Measurements from ENCODE around the gene NUDT8. TPM values are rescaled to one million over a fixed set of nuclear protein-coding genes. Genes with fewer than 3 reads are reported as not detected.
A peak's percentile ranks its signal among the peaks of the same experiment; 100 is the strongest.

Gene NUDT8
- total and polyA plus RNA-seq, 9 of the 15 experiments (the other 6 are each of a cell fraction or from before 2014, with no cell fraction given), result 0.23 to 27.8 (median 5.0) TPM

DNA sequence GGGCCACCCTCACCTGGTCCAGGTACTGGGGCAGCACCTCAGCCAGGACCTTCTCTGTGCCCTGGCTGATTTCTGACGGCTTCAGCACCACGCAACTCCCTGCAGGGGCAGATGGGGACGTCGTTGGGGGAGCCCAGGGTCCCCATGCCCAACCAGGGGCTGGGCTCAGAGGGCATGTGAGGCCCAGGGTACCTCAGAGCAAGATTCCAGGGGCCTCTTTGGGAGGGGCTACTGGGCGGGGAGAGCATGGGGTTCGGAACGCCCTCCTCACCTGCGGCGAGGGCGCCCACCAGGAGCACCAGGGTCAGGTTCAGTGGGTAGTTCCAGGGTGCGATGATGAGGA lies 36.5 kb upstream of the NUDT8 start:
- Histone ChIP-seq H3K79me2 (ENCODE audit: control insufficient read depth, insufficient read depth, low read length) (no peaks in the 10 kb centered on the region), H3K4me2 (ENCODE audit: insufficient read depth, low read length) (no peak overlapping the region), H3K4me3 (no peak overlapping the region), H3K9ac (ENCODE audit: insufficient read depth in 1 of 2, low read depth in 2 of 2, low read length in 2 of 2) (no peak overlapping the region), H4K20me1 (replicated peaks; ENCODE audit: control insufficient read depth, insufficient read depth, low read length) (0 out of 2 replicates have a peak, but pooled peaks cover 9% of the 10 kb centered on the region), H3K4me1 (replicated peaks in 1 of 2; ENCODE audit: control insufficient read depth in 2 of 2, insufficient read depth in 2 of 2, low read length in 2 of 2) (peaks cover 0 to 30% of the 10 kb centered on the region in 2 experiments; a peak in 2 of 5 replicates), H3K27ac (ENCODE audit: extremely low read depth, low read depth, low read length) (no peak overlapping the region), H3K27me3 (ENCODE audit: control insufficient read depth in 2 of 2, insufficient read depth in 2 of 2, low read length in 2 of 2) (peaks cover 19 to 48% of the 10 kb centered on the region in 2 experiments; a peak in 4 of 5 replicates), H2AFZ (ENCODE audit: low read depth, low read length) (no peak overlapping the region), H3K36me3 (ENCODE audit: control insufficient read depth, insufficient read depth, low read length) (no peaks in the 10 kb centered on the region), H3K9me1 (ENCODE audit: control insufficient read depth, insufficient read depth, low read length) (no peaks in the 10 kb centered on the region), H3K9me3 (replicated peaks; ENCODE audit: control insufficient read depth, insufficient read depth, low read depth, low read length) (0 out of 2 replicates have a peak, but pooled peaks cover 1% of the 10 kb centered on the region)
- POLR2A ChIA-PET, result no interaction called here
- ATAC-seq, result no peak
- peak in 1 of 4 experiments; percentile 3 for DNase-seq (ENCODE audit: extremely low read depth in 1 of 4, low spot score in 3 of 4)
- intact Hi-C loops (cut with micrococcal nuclease) (no loop called here), in situ Hi-C loops (cut with MboI) (loop anchor here (10.0 kb wide), 1 partner anchor 129 kb away; no protein-coding TSS in a partner anchor)
- no peak for FAIRE-seq
- WGBS (ENCODE audit: insufficient coverage, low coverage, missing lambda C conversion rate), result 37% methylated on average over 10 of the region's 11 CpGs
- no TSS peak for BruUV-seq (replicated peaks)
- CTCF ChIA-PET (ENCODE audit: low intra/inter-chr PET ratio), result no interaction called here
- no peak for TF ChIP-seq HMG20B (CRISPR knock-in tag; IDR thresholded peaks at IDR 0.05)
- TF ChIP-seq ZNF197 (CRISPR knock-in tag; IDR thresholded peaks at IDR 0.05; ENCODE audit: low read depth), result no peak
- TF ChIP-seq, protein P1, sequence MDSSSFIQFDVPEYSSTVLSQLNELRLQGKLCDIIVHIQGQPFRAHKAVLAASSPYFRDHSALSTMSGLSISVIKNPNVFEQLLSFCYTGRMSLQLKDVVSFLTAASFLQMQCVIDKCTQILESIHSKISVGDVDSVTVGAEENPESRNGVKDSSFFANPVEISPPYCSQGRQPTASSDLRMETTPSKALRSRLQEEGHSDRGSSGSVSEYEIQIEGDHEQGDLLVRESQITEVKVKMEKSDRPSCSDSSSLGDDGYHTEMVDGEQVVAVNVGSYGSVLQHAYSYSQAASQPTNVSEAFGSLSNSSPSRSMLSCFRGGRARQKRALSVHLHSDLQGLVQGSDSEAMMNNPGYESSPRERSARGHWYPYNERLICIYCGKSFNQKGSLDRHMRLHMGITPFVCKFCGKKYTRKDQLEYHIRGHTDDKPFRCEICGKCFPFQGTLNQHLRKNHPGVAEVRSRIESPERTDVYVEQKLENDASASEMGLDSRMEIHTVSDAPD (CRISPR knock-in tag; IDR thresholded peaks at IDR 0.05), result no peak
- TF ChIP-seq, protein P2, sequence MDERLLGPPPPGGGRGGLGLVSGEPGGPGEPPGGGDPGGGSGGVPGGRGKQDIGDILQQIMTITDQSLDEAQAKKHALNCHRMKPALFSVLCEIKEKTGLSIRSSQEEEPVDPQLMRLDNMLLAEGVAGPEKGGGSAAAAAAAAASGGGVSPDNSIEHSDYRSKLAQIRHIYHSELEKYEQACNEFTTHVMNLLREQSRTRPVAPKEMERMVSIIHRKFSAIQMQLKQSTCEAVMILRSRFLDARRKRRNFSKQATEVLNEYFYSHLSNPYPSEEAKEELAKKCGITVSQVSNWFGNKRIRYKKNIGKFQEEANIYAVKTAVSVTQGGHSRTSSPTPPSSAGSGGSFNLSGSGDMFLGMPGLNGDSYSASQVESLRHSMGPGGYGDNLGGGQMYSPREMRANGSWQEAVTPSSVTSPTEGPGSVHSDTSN (CRISPR knock-in tag; IDR thresholded peaks at IDR 0.05; ENCODE audit: low read depth), result no peak
- TF ChIP-seq, protein P2 (tag; conservative IDR thresholded peaks at IDR 0.05; ENCODE audit: low read depth), result no peak
- TF ChIP-seq ZNF57 (CRISPR knock-in tag; IDR thresholded peaks at IDR 0.05), result no peak
- TF ChIP-seq SETDB1 (IDR thresholded peaks at IDR 0.05; ENCODE audit: low read length), result no peak
- TF ChIP-seq ZNF785 (CRISPR knock-in tag; IDR thresholded peaks at IDR 0.05), result no peak
- TF ChIP-seq, protein P3, sequence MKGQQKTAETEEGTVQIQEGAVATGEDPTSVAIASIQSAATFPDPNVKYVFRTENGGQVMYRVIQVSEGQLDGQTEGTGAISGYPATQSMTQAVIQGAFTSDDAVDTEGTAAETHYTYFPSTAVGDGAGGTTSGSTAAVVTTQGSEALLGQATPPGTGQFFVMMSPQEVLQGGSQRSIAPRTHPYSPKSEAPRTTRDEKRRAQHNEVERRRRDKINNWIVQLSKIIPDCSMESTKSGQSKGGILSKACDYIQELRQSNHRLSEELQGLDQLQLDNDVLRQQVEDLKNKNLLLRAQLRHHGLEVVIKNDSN (CRISPR knock-in tag; IDR thresholded peaks at IDR 0.05), result no peak
- TF ChIP-seq, protein P4, sequence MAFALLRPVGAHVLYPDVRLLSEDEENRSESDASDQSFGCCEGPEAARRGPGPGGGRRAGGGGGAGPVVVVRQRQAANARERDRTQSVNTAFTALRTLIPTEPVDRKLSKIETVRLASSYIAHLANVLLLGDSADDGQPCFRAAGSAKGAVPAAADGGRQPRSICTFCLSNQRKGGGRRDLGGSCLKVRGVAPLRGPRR (CRISPR knock-in tag; IDR thresholded peaks at IDR 0.05), result no peak
- TF ChIP-seq ZSCAN29 (IDR thresholded peaks at IDR 0.05), result no peak
- TF ChIP-seq KDM5B (IDR thresholded peaks at IDR 0.05; ENCODE audit: insufficient replicate concordance, low read depth, low read length), result no peak
- TF ChIP-seq, protein P5, sequence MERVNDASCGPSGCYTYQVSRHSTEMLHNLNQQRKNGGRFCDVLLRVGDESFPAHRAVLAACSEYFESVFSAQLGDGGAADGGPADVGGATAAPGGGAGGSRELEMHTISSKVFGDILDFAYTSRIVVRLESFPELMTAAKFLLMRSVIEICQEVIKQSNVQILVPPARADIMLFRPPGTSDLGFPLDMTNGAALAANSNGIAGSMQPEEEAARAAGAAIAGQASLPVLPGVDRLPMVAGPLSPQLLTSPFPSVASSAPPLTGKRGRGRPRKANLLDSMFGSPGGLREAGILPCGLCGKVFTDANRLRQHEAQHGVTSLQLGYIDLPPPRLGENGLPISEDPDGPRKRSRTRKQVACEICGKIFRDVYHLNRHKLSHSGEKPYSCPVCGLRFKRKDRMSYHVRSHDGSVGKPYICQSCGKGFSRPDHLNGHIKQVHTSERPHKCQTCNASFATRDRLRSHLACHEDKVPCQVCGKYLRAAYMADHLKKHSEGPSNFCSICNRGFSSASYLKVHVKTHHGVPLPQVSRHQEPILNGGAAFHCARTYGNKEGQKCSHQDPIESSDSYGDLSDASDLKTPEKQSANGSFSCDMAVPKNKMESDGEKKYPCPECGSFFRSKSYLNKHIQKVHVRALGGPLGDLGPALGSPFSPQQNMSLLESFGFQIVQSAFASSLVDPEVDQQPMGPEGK (CRISPR knock-in tag; IDR thresholded peaks at IDR 0.05; ENCODE audit: borderline replicate concordance), result no peak

Data from K562 (cell line).